ENCODE results near the gene ADAM12. TPM values are rescaled to one million over a fixed set of nuclear protein-coding genes. Genes with fewer than 3 reads are reported as not detected.

The ADAM12 gene
- total and polyA plus RNA-seq, 2 of the 13 experiments (the other 11 are each of a cell fraction or from before 2014, with no cell fraction given): not detected

DNA sequence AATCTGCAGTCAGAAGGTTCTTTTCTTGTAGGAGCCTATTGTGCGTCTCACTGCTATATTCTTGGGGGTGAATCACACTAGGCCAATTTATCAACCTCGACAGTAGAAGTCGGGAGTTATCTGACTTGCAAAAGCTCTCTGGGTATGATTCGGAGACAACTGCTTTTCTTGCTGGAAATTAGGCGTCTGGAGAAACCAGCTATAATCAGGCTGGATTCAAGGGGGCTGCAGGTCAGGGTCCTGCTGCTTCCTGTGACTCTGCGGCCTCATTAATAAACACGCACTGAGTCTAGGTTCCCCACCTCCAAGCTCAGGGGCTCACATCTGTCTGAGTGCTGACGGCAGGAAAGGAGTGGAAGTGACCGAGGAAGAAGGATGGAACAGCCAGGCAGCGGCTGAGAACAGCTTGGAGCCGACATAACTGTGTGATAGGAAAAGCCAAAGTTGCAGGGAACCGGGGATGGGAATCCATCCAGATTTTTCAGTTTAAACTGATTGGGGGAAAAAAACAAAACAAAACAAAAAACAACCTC, 307.3 kb downstream of the ADAM12 start:
- 12% methylated on average over 12 of the region's 12 CpGs for WGBS (ENCODE audit: low lambda C conversion rate)
- DNase-seq (ENCODE audit: low spot score): no peak
- no peak overlapping the region for H3K27ac ChIP-seq (ENCODE audit: extremely low read length, insufficient read depth, low read length)
- no peaks in the 10 kb centered on the region for H3K79me2 ChIP-seq (ENCODE audit: insufficient read depth, low read length)
- H3K4me2 ChIP-seq (ENCODE audit: low read depth, low read length): no peak overlapping the region
- in situ Hi-C loops (cut with HindIII; ENCODE audit: extremely low pct_ligation_motif_present, low pct_unique_long_range_greater_than_20kb) (no loop called here), intact Hi-C loops (cut with micrococcal nuclease; ENCODE audit: unreplicated experiment) (no loop called here)
- H3K4me1 ChIP-seq (ENCODE audit: insufficient read depth, low read length): no peaks in the 10 kb centered on the region
- CTCF ChIA-PET (ENCODE audit: low intra/inter-chr PET ratio, low total read pairs): no interaction called here
- FAIRE-seq: no peak
- ATAC-seq: no peak
- H4K20me1 ChIP-seq (ENCODE audit: insufficient read depth, low read length): no peaks in the 10 kb centered on the region
- no peaks in the 10 kb centered on the region for H3K9me3 ChIP-seq (ENCODE audit: low read length)
- POLR2A ChIA-PET: no interaction called here
- H3K27me3 ChIP-seq (ENCODE audit: control insufficient read depth in 1 of 2, insufficient read depth in 2 of 2, low read length in 2 of 2): peaks cover 0 to 27% of the 10 kb centered on the region in 2 experiments; a peak in 3 of 5 replicates
- no peak overlapping the region for H3K9ac ChIP-seq (ENCODE audit: insufficient read depth, low read depth, low read length)
- TF ChIP-seq RFXANK (CRISPR knock-in tag; IDR thresholded peaks at IDR 0.05) (no peak), AHDC1 (CRISPR knock-in tag; IDR thresholded peaks at IDR 0.05; ENCODE audit: borderline replicate concordance) (no peak), ZNF253 (CRISPR knock-in tag; IDR thresholded peaks at IDR 0.05; ENCODE audit: borderline replicate concordance) (no peak), MAFG (CRISPR knock-in tag; IDR thresholded peaks at IDR 0.05) (no peak), SYNCRIP (IDR thresholded peaks at IDR 0.05; ENCODE audit: insufficient read depth, low read depth, low read length) (no peak), ZNF644 (CRISPR knock-in tag; IDR thresholded peaks at IDR 0.05; ENCODE audit: low read depth) (no peak)
- TF ChIP-seq, protein P1, sequence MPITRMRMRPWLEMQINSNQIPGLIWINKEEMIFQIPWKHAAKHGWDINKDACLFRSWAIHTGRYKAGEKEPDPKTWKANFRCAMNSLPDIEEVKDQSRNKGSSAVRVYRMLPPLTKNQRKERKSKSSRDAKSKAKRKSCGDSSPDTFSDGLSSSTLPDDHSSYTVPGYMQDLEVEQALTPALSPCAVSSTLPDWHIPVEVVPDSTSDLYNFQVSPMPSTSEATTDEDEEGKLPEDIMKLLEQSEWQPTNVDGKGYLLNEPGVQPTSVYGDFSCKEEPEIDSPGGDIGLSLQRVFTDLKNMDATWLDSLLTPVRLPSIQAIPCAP (CRISPR knock-in tag; IDR thresholded peaks at IDR 0.05; ENCODE audit: low read depth): no peak
- no peak overlapping the region for H2AFZ ChIP-seq (ENCODE audit: low read length)
- H3K36me3 ChIP-seq (replicated peaks in 1 of 2; ENCODE audit: control insufficient read depth in 1 of 2, insufficient read depth in 2 of 2, low read length in 2 of 2): no peaks in the 10 kb centered on the region
- H3K4me3 ChIP-seq (replicated peaks in 1 of 3; ENCODE audit: insufficient read depth in 1 of 3, low read depth in 2 of 3, low read length in 3 of 3): no peak overlapping the region
- BruUV-seq (replicated peaks): no TSS peak
